GM19351 (cell line): ENCODE measurements around the gene KLK4.

ENCODE experiments used
- ATAC-seq: cut with Tn5 transposase; IDR thresholded peaks from one replicate; pipeline ENCODE4 v1.9.1; 2021; ENCODE audit warnings: mild to moderate bottlenecking, moderate library complexity; ENCODE audit not compliant: unreplicated experiment

Gene KLK4

GRCh38 chr19:50911206-50912101 is at the start of gene KLK4:
KLK4 (minus strand) TSS chr19:50911395; CDS start chr19:50910738, 657 bp downstream.
- no peak for ATAC-seq

GRCh38 chr19:50959731-50960500 is 48.7 kb upstream of the KLK4 start:
- no peak for ATAC-seq

- ATAC-seq: no peak
Observed at GRCh38 chr19:50957587-50957986, 46.4 kb upstream of the KLK4 start.

- no peak for ATAC-seq
Observed at GRCh38 chr19:50952910-50953309, 41.7 kb upstream of the KLK4 start, which contains the start of gene KLK5. KLK5 (minus strand) TSS chr19:50953038; CDS start chr19:50952657, 381 bp downstream.

GRCh38 chr19:50949861-50950260 is 38.7 kb upstream of the KLK4 start:
- no peak for ATAC-seq

GRCh38 chr19:50947123-50947522 is 35.9 kb upstream of the KLK4 start:
- ATAC-seq: no peak

GRCh38 chr19:50944795-50945194 is 33.6 kb upstream of the KLK4 start:
- ATAC-seq: no peak

- no peak for ATAC-seq
Observed at GRCh38 chr19:50943074-50943828, 32.1 kb upstream of the KLK4 start.

- no peak for ATAC-seq
Observed at GRCh38 chr19:50939596-50939995, 28.4 kb upstream of the KLK4 start.

- ATAC-seq: no peak
Observed at GRCh38 chr19:50933640-50934039, 22.4 kb upstream of the KLK4 start.

GRCh38 chr19:50932690-50933083 is 21.5 kb upstream of the KLK4 start:
- no peak for ATAC-seq

- ATAC-seq: no peak
Observed at GRCh38 chr19:50932018-50932689, 21.0 kb upstream of the KLK4 start.

GRCh38 chr19:50931023-50931422 is 19.8 kb upstream of the KLK4 start:
- no peak for ATAC-seq

GRCh38 chr19:50928831-50929230 is 17.6 kb upstream of the KLK4 start:
- no peak for ATAC-seq

- no peak for ATAC-seq
Observed at GRCh38 chr19:50926144-50926543, 14.9 kb upstream of the KLK4 start.

GRCh38 chr19:50925734-50926133 is 14.5 kb upstream of the KLK4 start:
- ATAC-seq: no peak

- ATAC-seq: no peak
Observed at GRCh38 chr19:50924586-50924985, 13.4 kb upstream of the KLK4 start.

- ATAC-seq: peak; percentile 74
Observed at GRCh38 chr19:50922317-50922853, 11.2 kb upstream of the KLK4 start.

- ATAC-seq: peak; percentile 16
Observed at GRCh38 chr19:50921426-50922316, 10.5 kb upstream of the KLK4 start.
